Ramos (cell line): Measurements from ENCODE around the gene PLA2G4C.

Experiments
- in situ Hi-C: fragments of 300-500 bp; cut with MboI; formaldehyde crosslinking; loops from one replicate; pipeline ENCODE4 v1.14.3; 2022; ENCODE audit warnings: low sequenced_read_pairs; ENCODE audit not compliant: unreplicated experiment

Gene PLA2G4C

GRCh38 chr19:48110350-48110966 lies at the start of gene PLA2G4C:
PLA2G4C (minus strand) TSS chr19:48110817; CDS start chr19:48106529, 4,288 bp downstream.
- in situ Hi-C loops, result no loop called here

- in situ Hi-C loops, result no loop called here
Measured at GRCh38 chr19:48158210-48158790, 47.7 kb upstream of the PLA2G4C start.

GRCh38 chr19:48154003-48154402 lies 43.4 kb upstream of the PLA2G4C start:
- in situ Hi-C loops, result no loop called here

GRCh38 chr19:48152551-48152950 lies 41.9 kb upstream of the PLA2G4C start:
- in situ Hi-C loops, result no loop called here

GRCh38 chr19:48149430-48149829 lies 38.8 kb upstream of the PLA2G4C start:
- in situ Hi-C loops, result no loop called here

GRCh38 chr19:48148576-48148975 lies 38.0 kb upstream of the PLA2G4C start:
- in situ Hi-C loops, result no loop called here

GRCh38 chr19:48147597-48148175 lies 37.1 kb upstream of the PLA2G4C start:
- in situ Hi-C loops, result no loop called here

- in situ Hi-C loops, result no loop called here
Measured at GRCh38 chr19:48139053-48139452, 28.4 kb upstream of the PLA2G4C start.

GRCh38 chr19:48137411-48137810 lies 26.8 kb upstream of the PLA2G4C start:
- in situ Hi-C loops, result no loop called here

GRCh38 chr19:48136547-48136946 lies 25.9 kb upstream of the PLA2G4C start:
- in situ Hi-C loops, result no loop called here

- in situ Hi-C loops, result no loop called here
Measured at GRCh38 chr19:48135411-48135810, 24.8 kb upstream of the PLA2G4C start.

- in situ Hi-C loops, result no loop called here
Measured at GRCh38 chr19:48133094-48133493, 22.5 kb upstream of the PLA2G4C start.

GRCh38 chr19:48127561-48127960 lies 16.9 kb upstream of the PLA2G4C start:
- in situ Hi-C loops, result no loop called here

- in situ Hi-C loops, result no loop called here
Measured at GRCh38 chr19:48123907-48124651, 13.5 kb upstream of the PLA2G4C start.

GRCh38 chr19:48122421-48122820 lies 11.8 kb upstream of the PLA2G4C start:
- in situ Hi-C loops, result no loop called here

GRCh38 chr19:48121909-48122371 lies 11.3 kb upstream of the PLA2G4C start:
- in situ Hi-C loops, result no loop called here

- in situ Hi-C loops, result no loop called here
Measured at GRCh38 chr19:48121066-48121465, 10.4 kb upstream of the PLA2G4C start.

GRCh38 chr19:48120505-48120904 lies 9.9 kb upstream of the PLA2G4C start:
- in situ Hi-C loops, result no loop called here

GRCh38 chr19:48118131-48118517 lies 7.5 kb upstream of the PLA2G4C start:
- in situ Hi-C loops, result no loop called here

- in situ Hi-C loops, result no loop called here
Measured at GRCh38 chr19:48117515-48118130, 7.0 kb upstream of the PLA2G4C start.
